ENCODE data around the gene SLC35F2.
A peak's percentile ranks its signal among the peaks of the same experiment; 100 is the strongest.
"Not testable (repeated sequence)": the region's sequence is repeated elsewhere in the genome, so short reads cannot be mapped to it uniquely, and the experiment has no call there.

The SLC35F2 gene

DNA sequence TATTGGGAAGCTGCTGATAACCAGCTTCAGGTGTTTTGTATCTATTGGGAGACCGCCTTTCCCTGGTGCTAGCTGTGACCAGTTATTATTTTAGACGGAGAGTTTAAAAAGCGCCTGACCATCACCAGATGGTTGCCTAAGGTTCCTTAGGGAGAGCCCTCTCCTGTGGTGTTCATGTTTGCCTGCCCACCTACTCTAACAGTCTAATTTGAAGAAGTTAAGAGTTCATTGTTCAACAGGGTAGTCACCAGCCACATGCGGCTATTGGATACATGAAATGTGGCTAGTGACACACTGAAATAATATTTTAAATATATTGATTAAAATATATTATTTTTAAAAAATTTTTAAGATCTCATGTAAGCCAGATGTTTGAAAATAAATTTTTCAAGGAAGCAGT lies 75.5 kb downstream of the SLC35F2 start:
- no peak for DNase-seq

DNA sequence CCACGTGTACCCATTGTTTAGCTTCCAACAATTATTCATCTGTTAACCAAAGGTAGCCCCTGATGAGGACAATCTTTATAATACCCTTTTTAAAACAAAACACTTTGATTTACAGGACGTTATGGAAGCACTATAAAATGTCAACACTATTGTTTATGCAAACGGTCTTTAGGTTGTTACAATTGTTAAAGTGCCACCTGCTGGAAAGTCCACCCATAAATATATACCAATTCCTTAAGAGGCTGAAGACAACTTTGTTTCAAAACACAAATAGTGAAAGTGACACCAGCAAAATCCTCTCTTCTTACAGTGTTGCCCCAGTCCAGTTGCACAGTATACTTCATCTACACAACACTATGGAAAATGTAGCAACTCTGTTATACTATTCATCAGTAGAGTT lies 77.8 kb downstream of the SLC35F2 start:
- no peak for DNase-seq

DNA sequence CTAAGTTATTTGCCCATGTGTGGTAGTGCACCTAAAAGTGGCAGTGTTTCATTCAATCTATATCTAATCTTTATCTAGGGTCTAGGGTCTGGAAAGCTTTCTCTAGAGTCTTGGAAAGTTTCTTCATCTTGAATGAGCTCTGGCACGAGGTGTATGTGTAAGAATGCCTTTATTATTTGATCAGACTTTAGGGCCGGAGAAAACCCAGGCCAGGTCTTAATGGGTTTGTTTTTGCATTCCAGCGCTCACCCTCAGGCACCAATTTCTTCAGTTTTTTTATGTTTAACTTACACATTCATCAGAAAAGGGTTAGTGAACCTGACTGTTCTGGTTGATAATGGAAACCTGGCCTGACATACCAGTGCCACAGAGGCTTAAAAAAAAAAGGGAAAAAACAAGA lies 78.5 kb downstream of the SLC35F2 start:
- no peak for DNase-seq

DNA sequence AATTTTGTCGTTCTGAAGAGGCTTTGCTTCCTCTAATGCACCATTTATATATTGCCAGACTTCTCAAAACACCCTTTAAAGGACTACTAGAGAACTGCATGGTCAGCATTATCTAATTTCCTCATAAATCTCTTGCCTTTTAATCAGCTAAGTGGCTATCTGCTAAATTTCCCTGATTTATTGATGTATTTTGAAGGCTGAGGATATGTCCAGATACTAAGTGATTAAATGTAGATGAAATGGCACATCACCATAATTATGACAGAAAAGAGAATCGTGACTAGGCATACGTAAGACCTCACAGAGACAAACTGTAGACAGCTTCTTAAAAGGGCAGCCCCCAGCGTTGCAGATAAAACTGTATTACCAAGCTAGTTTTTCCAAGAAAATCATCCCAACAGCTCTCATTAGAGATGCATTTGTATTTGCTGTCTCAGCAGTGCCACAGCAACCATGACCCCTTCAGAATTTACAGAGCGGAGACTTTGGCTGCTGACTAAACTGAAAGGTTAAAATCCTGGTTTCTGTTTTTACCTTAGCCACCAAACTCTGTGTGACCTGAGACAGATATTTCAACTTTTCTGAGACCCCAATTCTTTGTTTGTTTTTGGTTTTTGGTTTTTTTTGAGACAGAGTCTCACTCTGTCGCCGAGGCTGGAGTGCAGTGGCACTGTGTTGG lies 79.6 kb downstream of the SLC35F2 start:
- no peak for DNase-seq

DNA sequence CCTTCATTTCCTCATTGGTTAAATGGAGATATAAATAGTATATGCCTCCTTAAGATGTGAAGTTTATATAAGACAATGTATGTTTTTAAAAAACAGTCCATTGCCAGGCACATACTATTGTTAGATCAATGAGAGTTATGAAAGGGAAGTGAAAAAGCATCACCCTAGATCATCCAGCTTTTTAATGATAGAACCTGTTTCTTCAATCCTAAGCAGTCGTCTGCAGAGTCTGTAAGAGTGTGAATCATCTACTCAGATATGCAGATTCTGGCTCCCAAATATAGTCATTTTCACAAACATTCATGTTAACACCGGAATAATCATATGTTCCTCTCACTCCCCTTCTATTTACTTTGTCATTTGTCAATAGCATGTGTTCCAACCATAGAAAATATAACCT lies 81.5 kb downstream of the SLC35F2 start:
- DNase-seq = no peak

DNA sequence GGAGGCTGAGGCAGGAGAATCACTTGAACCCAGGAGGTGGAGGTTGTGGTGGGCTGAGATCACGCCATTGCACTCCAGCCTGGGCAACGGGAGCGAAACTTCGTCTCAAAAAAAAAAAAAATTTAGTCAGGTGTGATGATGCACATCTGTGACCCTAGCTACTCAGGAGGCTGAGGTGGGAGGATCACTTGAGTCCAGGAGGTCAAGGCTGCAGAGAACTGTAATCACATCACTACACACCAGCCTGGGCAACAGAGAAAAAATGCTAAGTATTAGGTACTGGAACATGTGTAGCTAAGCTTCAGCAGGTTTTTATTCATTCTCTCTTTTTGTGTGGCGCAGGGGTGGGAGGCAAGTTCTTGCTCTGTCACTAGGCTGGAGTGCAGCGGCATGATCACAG lies 82.5 kb downstream of the SLC35F2 start:
- DNase-seq = no peak

DNA sequence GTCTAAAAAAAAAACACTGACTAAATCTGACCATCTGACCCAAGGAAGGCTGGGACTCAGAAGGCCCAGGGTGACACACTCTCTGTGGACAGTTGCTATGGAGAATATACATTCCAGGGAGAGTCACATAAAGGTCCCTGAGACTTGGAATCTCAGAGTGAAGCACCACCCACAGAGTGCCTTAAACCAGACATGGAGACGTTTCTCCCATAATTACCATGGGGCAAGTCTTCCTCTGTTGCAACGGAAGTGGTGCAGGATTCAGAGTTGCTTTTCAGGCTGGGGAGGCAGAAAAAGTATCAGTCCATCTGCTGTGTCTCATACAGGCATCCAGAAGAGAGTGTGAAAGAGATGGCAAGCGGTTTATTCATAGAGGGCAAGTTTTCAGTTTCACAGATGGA lies 88.0 kb downstream of the SLC35F2 start:
- no peak for DNase-seq

DNA sequence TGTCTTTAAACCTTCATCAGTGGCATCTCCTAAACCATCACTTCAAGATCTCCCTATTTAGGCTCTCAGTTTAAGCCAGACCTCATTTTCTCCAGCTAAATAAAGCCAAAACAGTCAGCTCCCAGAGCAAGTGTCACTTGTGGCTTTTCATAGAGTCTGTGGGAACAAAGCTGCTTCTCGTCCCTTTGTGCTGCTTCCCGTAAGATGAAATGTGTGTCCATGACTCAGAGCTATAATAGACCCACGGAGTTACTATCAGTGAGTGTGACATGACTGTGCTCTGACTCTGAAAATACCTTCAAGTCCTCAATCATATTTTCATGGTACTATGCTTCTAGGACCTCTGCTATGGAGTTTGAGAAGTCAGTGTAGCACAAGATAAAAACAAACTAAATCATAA lies 89.4 kb downstream of the SLC35F2 start:
- DNase-seq = peak; percentile 3

DNA sequence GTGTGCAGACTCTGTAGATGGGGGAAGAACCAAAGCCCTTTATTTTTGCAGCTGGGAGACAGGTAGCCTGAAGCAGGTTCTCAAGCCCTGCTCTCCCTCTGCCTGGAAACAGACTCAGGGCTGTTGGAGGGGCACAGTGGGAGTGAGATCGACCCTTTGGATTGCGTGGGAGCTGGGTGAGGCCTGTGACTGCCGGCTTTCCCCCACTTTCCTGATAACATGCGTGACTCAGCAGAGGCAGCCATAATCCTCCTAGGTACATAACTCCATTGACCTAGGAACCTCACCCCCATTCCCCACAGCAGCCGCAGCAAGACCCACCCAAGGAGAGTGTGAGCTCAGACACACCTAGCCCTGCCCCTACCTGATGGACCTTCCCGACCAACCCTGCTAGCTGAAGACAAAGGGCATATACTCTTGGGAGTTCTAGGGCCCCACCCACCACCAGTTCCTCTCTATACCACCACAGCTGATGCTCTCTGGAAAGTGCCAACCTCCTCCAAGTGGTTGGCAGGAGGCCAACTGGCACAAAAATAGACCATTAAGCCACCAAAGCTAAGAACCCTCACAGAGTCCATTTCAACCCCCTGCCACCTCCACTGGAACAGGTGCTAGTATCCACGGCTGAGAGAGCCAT lies 99.8 kb downstream of the SLC35F2 start:
- DNase-seq = not testable (repeated sequence)

DNA sequence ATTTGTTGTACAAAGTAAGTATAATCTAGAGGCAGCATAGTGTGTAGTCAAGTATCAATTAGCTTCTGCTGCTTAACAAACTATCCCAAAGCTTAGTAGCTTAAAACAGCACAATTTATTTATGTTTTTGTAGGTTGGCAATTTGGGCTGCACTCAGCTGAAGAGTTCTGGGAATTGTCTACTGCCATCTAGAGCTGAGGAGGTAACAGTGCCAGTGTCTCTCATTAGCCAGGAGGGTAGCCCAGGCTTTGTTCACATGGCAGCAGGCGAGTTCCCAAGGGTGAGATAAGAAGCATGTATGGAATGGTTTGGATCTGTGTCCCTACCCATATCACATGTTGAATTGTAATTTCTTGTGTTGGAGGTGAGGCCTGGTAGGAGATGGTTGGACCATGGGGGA lies 100.9 kb downstream of the SLC35F2 start:
- no peak for DNase-seq

DNA sequence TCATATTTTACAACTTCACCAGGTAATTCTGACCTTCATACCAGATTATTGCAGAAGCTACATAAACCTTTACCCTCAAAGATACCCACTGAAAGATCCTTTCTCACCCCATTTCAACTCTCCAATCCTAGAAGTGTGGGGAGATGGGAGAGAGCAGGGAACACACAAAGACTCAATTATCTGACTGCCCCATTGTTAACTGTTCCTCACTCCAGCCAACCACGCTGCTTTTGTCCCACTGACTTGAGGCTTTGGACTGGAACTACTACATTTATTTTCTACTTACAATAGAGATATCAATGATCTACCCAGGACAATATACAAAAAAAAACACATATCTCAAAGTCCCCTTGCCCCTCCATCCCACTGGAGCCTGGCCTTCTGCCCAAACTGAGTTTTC lies 102.0 kb downstream of the SLC35F2 start:
- no peak for DNase-seq

DNA sequence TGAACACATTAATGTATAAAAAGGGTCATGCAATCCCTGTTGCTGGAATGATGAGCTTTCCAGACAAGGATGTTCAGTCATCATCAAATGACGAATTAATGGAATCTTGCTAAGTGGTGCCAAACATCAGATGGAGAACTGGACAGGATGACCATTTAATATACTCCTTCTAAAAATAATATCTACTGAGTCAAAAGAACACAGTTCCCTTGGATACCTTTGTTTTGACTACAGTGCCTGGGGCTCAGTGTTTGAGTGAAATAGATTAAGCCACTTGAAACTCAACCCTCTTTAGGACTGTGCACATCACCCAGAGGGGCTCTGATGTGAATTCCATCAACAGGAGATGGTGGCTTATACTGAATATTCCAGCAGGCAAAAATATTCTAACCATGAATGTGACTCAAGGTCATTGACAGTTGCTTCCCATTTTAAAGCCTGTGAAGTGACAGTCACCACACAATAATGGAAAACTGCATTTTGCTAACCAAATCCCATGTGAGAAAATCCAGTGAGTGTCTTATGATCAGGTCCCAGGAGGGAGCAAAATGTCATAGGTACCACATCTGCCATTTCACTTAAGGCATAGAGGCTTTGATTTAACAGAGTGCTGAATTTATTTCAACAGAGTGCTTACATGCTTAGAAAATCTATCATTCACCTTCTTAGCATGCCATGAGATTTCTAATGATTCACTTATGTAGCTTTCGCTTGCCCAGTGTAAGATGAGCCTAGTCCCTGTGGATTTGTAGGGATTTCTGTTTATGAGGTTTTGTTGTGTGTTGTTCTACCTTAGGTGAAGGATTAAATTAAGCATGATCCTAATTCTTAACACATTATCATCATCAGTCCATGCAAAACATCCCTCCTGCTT lies 105.4 kb downstream of the SLC35F2 start:
- DNase-seq = no peak

DNA sequence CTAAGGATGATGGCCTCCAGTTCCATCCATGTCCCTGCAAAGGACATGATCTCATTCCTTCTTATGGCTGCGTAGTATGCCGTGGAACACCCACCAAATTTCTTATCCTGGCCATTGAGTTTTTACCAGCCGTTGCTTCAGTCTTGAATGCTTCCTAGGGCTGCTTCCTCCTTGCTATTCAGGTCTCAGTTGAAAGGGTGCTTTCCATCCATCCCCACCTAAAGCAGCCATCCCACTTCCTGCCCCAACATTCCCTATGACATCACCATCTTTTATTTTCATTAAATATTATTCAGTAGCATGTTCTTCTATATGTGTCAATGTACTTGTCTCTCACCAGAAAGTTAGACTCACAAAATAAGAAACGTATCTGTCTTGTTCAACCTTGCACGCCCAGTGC lies 106.1 kb downstream of the SLC35F2 start:
- DNase-seq = no peak

DNA sequence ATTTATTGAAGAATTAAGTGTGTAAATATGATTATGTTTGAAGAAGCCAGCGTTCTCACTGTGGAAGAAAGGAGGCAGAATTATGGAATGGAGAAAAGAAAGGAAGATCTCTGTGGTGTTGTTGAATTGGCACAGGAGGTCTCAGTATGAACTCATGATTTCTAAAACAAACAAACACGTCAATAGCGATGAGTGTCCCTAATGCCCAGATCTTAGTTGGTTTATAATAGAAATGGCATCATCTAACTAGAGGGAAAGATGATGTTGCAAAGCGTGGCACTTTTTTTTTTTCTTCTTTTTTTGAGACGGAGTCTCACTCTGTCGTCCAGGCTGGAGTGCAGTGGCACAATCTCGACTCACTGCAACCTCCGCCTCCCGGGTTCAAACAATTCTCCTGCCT lies 107.5 kb downstream of the SLC35F2 start:
- no peak for DNase-seq

DNA sequence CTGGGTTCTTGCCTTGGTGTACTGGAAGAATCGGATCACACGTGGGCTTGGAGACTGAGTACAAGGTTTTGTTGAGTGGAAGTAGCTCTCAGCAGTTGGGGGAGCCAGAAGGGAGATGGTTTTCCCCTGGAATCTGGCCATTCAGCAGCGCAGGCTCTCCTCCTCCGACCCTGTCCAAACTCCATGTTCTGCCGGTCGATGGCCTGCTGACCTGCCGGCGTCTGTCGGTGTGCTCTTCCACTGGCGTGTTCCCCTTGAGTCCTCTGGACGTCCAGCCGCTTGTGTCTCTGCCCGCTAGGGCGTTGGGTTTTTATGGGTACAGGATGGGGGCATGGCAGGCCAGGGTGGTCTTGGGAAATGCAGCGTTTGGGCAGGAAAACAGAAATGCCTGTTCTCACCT lies 108.3 kb downstream of the SLC35F2 start:
- no peak for DNase-seq

DNA sequence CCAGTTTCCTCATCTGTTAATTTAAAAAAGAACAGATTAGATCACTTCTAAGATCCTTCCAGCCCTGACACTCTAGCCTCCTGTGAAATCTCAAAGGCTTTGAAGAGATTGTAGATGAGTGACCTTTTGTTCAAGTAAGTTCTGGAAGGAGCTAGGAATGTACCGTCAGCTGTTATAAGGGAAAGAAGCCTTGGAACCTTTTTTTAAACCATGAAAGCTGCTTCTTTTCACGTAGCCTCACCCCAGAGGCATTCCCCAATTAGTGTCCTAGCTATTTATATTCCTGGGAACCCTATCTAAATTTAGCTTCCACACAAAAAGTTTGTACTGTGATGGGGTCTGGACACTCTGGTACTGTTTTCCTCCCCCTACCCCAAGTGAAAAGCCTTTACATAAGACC lies 111.0 kb downstream of the SLC35F2 start:
- no peak for DNase-seq

DNA sequence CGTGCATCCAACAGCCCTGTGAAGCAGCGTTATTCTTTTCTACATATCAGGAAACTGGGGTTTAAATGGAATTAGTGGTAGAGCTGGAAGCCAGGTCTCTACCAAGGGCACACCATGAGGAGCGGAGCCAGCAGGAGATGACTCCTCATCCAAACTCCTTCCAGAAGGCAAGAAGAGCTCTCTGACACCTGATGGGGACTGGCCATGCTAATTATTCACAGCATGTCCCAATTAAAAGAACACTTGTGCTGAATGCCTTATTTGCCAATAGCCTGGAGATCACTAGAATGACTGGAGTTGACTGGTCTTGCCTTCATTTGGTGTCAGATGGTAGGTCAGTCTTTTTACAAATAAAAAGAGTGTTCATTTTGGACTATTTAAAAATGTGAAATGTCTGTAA lies 113.9 kb downstream of the SLC35F2 start:
- no peak for DNase-seq

DNA sequence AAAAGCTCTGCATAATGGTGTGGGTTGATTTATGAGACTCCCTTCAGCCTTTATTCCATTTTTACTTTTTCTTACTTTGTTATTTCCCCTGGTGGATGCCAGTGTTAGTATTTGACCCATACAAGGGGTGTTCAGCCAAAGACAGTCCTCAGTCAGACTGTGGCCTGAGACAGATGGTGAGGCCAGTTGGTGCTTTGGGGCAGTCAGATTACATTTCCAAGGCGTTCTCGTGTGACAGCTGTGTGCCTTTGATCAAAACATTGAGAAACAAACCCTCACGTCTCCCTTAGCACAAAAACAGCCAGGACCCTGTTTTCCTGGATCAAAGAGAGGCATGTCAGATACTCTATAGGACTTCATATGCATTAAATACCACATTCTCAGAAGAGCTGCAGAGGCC lies 115.4 kb downstream of the SLC35F2 start:
- no peak for DNase-seq

DNA sequence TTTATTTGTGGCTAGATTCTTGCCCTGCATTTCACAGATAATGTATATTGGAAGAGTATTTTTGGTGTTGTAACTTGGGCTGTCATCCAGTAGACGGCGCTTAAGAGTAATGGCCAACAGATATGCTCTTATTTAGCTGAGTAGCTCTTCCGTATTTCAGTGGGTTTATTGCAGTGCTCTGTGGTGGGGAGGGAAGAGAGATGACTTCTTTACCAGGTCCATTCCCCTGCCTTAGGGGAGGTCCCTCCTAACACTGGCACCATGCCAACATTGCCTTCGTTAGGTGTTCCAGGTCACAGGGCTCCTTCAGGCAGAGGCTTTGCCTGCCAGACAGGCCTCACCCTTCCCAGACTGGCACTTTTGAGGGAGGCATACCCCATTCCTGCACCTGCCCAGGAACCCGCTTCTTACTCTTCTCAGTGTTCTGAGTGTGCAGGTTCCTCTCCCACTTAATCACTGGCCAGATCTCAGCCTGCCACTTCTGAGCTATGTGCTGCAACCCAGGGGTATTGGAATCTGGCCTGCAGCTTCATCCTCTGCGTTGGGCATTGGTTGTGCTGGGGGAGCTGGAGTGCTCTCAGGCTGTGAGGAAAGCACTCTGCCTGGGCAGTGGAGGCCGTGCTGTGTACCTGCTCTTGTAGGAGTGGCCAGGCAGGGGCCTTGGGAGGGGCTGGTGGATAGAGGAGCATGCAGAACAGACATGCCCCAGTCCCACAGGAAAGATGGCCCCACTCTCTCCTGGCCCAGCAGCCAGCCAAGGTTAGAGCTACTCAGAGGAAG lies 117.4 kb downstream of the SLC35F2 start:
- peak; percentile 11 for DNase-seq

Measured in NCI-H146 (cell line).